H1 (cell line): ENCODE measurements around the gene MRPS6. TPM values are rescaled to one million over a fixed set of nuclear protein-coding genes. Genes with fewer than 3 reads are reported as not detected.

Experiments used
- CTCF ChIA-PET: fragments of 300-600 bp; sonication (Branson Sonifier 250); formaldehyde crosslinking; loops from one replicate; lab custom pipeline; 2021; ENCODE audit not compliant: partially characterized antibody; lab: Charles Lee
- POLR2A ChIA-PET: fragments of 300-600 bp; sonication (Branson Sonifier 250); formaldehyde crosslinking; loops from one replicate; lab custom pipeline; 2021; ENCODE audit warnings: inconsistent platforms; ENCODE audit not compliant: partially characterized antibody; lab: Charles Lee
- DNase-seq, 2 experiments: peaks; one replicate each; pipeline versions ENCODE4 v3.0.0 to v3.0.0-alpha.2; 2010 to 2022; ENCODE audit warnings: low spot score in 2 of 2, low read depth in 1 of 2, mixed read lengths in 1 of 2
- FAIRE-seq: peaks from 2 replicates; lab custom pipeline; 2011; peaks lifted over from hg19 to GRCh38; lab: Jason Lieb, UNC
- H2AFZ ChIP-seq: 2 replicates; pipeline ENCODE4 v1.8.1; 2012; ENCODE audit warnings: low read length, inconsistent platforms
- H2AK5ac ChIP-seq: 2 replicates; pipeline ENCODE4 v1.6.1; 2013; ENCODE audit warnings: low read depth, low read length
- H2BK120ac ChIP-seq: replicated peaks from 2 replicates; pipeline ENCODE3; 2013; ENCODE audit warnings: low read depth, low read length, inconsistent platforms
- H2BK12ac ChIP-seq: 2 replicates; pipeline ENCODE4 v1.6.1; 2013; ENCODE audit warnings: low read depth, low read length
- H2BK15ac ChIP-seq: 2 replicates; pipeline ENCODE4 v1.6.1; 2013; ENCODE audit warnings: low read length
- H2BK20ac ChIP-seq: 2 replicates; pipeline ENCODE4 v1.6.1; 2013; ENCODE audit warnings: low read length
- H2BK5ac ChIP-seq: 2 replicates; pipeline ENCODE4 v1.6.1; 2013; ENCODE audit warnings: low read depth, low read length
- H3K14ac ChIP-seq: 2 replicates; pipeline ENCODE4 v1.6.1; 2013; ENCODE audit warnings: inconsistent platforms; ENCODE audit not compliant: insufficient read length
- H3K18ac ChIP-seq: 2 replicates; pipeline ENCODE4 v1.6.1; 2013; ENCODE audit warnings: low read length; ENCODE audit errors: extremely low read depth
- H3K23ac ChIP-seq: 2 replicates; pipeline ENCODE4 v1.6.1; 2013; ENCODE audit warnings: inconsistent platforms; ENCODE audit not compliant: insufficient read length
- H3K23me2 ChIP-seq: 2 replicates; pipeline ENCODE4 v1.6.1; 2013; ENCODE audit warnings: low read depth, low read length
- H3K27ac ChIP-seq: 2 replicates; pipeline ENCODE4 v1.6.1; 2011; ENCODE audit warnings: low read depth, low read length, inconsistent platforms
- H3K27me3 ChIP-seq, 4 experiments: replicated peaks in 1 of 4; 1 replicate in 1 of 4; 2 replicates in 3 of 4; pipeline versions ENCODE4 v1.6.1 to v1.8.1; 2011 to 2013; ENCODE audit warnings: low read length in 3 of 4, mild to moderate bottlenecking in 3 of 4, inconsistent platforms in 2 of 4, mixed read lengths in 2 of 4, moderate library complexity in 1 of 4; ENCODE audit not compliant: control insufficient read depth in 3 of 4, insufficient read depth in 3 of 4; ENCODE audit errors: extremely low read depth in 1 of 4
- H3K36me3 ChIP-seq, 4 experiments: 2 replicates each; pipeline versions ENCODE4 v1.6.1 to v1.8.1; 2011 to 2013; ENCODE audit warnings: mild to moderate bottlenecking in 4 of 4, low read length in 3 of 4, moderate library complexity in 2 of 4, control low read depth in 1 of 4, inconsistent platforms in 1 of 4; ENCODE audit not compliant: insufficient read depth in 4 of 4, control insufficient read depth in 2 of 4
- H3K4ac ChIP-seq: replicated peaks from 2 replicates; pipeline ENCODE3; 2013; ENCODE audit warnings: low read length, low read depth, mixed read lengths, inconsistent platforms; ENCODE audit not compliant: insufficient read length
- H3K4me1 ChIP-seq, 4 experiments: replicated peaks in 1 of 4; 1 replicate in 1 of 4; 2 replicates in 3 of 4; pipeline versions ENCODE4 v1.6.1 to v1.8.1; 2011 to 2013; ENCODE audit warnings: low read length in 3 of 4, inconsistent platforms in 2 of 4, mixed read lengths in 1 of 4; ENCODE audit not compliant: insufficient read depth in 4 of 4, control insufficient read depth in 3 of 4
- H3K4me2 ChIP-seq, 2 experiments: 2 replicates each; pipeline versions ENCODE4 v1.6.1 to v1.8.1; 2011 to 2013; ENCODE audit warnings: low read depth in 2 of 2, low read length in 2 of 2, control low read depth in 1 of 2, inconsistent platforms in 1 of 2, mild to moderate bottlenecking in 1 of 2; ENCODE audit not compliant: insufficient read depth in 1 of 2
- H3K4me3 ChIP-seq, 4 experiments: fragments of 200-600, 300-600 bp in 1 of 4; sonication (generic), shearing (Covaris generic), sonication (Bioruptor Twin) in 1 of 4; 2 replicates each; pipeline versions ENCODE4 v1.5.1 to v1.8.1; 2011 to 2016; ENCODE audit warnings: low read length in 4 of 4, low read depth in 3 of 4, control low read depth in 2 of 4, inconsistent platforms in 2 of 4, mild to moderate bottlenecking in 2 of 4, mixed read lengths in 1 of 4, moderate library complexity in 1 of 4; ENCODE audit not compliant: insufficient read depth in 2 of 4; ENCODE audit errors: extremely low read depth in 1 of 4
- H3K56ac ChIP-seq: replicated peaks from 2 replicates; pipeline ENCODE3; 2013; ENCODE audit warnings: low read depth, mild to moderate bottlenecking, mixed read lengths, low read length, inconsistent platforms; ENCODE audit not compliant: insufficient read length
- H3K79me1 ChIP-seq: 2 replicates; pipeline ENCODE4 v1.6.1; 2013; ENCODE audit warnings: low read depth, low read length, control low read depth
- H3K79me2 ChIP-seq, 2 experiments: 2 replicates each; pipeline versions ENCODE4 v1.6.1 to v1.8.1; 2012 to 2013; ENCODE audit warnings: low read length in 2 of 2, mild to moderate bottlenecking in 2 of 2, inconsistent platforms in 1 of 2; ENCODE audit not compliant: insufficient read depth in 2 of 2, control insufficient read depth in 1 of 2
- H3K9ac ChIP-seq, 4 experiments: replicated peaks in 1 of 4; 1 replicate in 1 of 4; 2 replicates in 3 of 4; pipeline versions ENCODE4 v1.6.1 to v1.8.1; 2011 to 2013; ENCODE audit warnings: low read depth in 3 of 4, low read length in 3 of 4, control low read depth in 2 of 4, mild to moderate bottlenecking in 2 of 4, moderate library complexity in 2 of 4, inconsistent platforms in 1 of 4; ENCODE audit errors: extremely low read depth in 1 of 4
- H3K9me3 ChIP-seq, 2 experiments: 2 replicates each; pipeline versions ENCODE4 v1.6.1 to v1.8.1; 2012 to 2013; ENCODE audit warnings: mild to moderate bottlenecking in 2 of 2, moderate library complexity in 2 of 2, control low read depth in 1 of 2, inconsistent platforms in 1 of 2, low read depth in 1 of 2, low read length in 1 of 2, mixed read lengths in 1 of 2; ENCODE audit not compliant: insufficient read depth in 2 of 2
- H4K20me1 ChIP-seq, 2 experiments: replicated peaks in 1 of 2; 2 replicates each; pipeline versions ENCODE3 to v1.8.1; 2011 to 2013; ENCODE audit warnings: inconsistent platforms in 2 of 2, low read length in 2 of 2, mild to moderate bottlenecking in 1 of 2; ENCODE audit not compliant: insufficient read depth in 2 of 2, control insufficient read depth in 1 of 2
- H4K5ac ChIP-seq: 2 replicates; pipeline ENCODE4 v1.6.1; 2013; ENCODE audit warnings: low read length, low read depth, mixed read lengths, inconsistent platforms; ENCODE audit not compliant: insufficient read length
- H4K8ac ChIP-seq: 2 replicates; pipeline ENCODE4 v1.8.0; 2013; ENCODE audit warnings: mild to moderate bottlenecking, moderate library complexity, low read length, inconsistent platforms; ENCODE audit not compliant: insufficient read depth; ENCODE audit errors: extremely low read depth
- H4K91ac ChIP-seq: replicated peaks from 2 replicates; pipeline ENCODE3; 2013; ENCODE audit warnings: low read length, mixed read lengths, inconsistent platforms; ENCODE audit not compliant: insufficient read length
- BACH1 ChIP-seq: IDR thresholded peaks from 2 replicates; pipeline ENCODE4 v1.6.1; 2012; ENCODE audit warnings: low read length, improper control_type of control experiment
- CEBPB ChIP-seq: IDR thresholded peaks from 2 replicates; pipeline ENCODE4 v1.6.1; 2012; ENCODE audit warnings: low read depth, low read length
- CREB1 ChIP-seq: IDR thresholded peaks from 2 replicates; pipeline ENCODE4 v1.6.1; 2012; ENCODE audit warnings: inconsistent platforms
- EGR1 ChIP-seq: IDR thresholded peaks from 2 replicates; pipeline ENCODE4 v1.6.1; 2011; ENCODE audit warnings: low read depth, low read length, borderline replicate concordance
- FOSL1 ChIP-seq: IDR thresholded peaks from 2 replicates; pipeline ENCODE4 v1.6.1; 2011; ENCODE audit warnings: mild to moderate bottlenecking, low read depth, low read length, moderate library complexity; ENCODE audit not compliant: insufficient read depth
- KDM1A ChIP-seq: fragments of 200-600, 300-600 bp; sonication (generic); IDR thresholded peaks from 2 replicates; pipeline ENCODE4 v1.7.1; 2016; ENCODE audit warnings: mild to moderate bottlenecking, low read length, borderline replicate concordance
- KDM4A ChIP-seq: IDR thresholded peaks from one replicate; pipeline ENCODE4 v1.7.1; 2012; ENCODE audit warnings: low read depth, mild to moderate bottlenecking, moderate library complexity, low read length, inconsistent platforms; ENCODE audit not compliant: severe bottlenecking
- PHF8 ChIP-seq: fragments of 200-600 bp; sonication (generic); conservative IDR thresholded peaks from 2 replicates; pipeline ENCODE4 v1.7.1; 2012; ENCODE audit warnings: low read depth, mild to moderate bottlenecking, inconsistent platforms, low read length, moderate library complexity
- SIRT6 ChIP-seq: IDR thresholded peaks from one replicate; pipeline ENCODE4 v1.7.1; 2012; ENCODE audit warnings: low read length, inconsistent platforms
- TBP ChIP-seq: IDR thresholded peaks from 2 replicates; pipeline ENCODE4 v1.6.1; 2011; ENCODE audit warnings: low read depth, low read length, improper control_type of control experiment
- WGBS, 2 experiments: shearing (Covaris generic) in 1 of 2; methylation state at CpG; one replicate each; pipeline versions ENCODE4 v1.1.6 to v1.1.7; 2013 to 2015; ENCODE audit warnings: low lambda C conversion rate in 2 of 2, mixed read lengths in 2 of 2, inconsistent platforms in 1 of 2, low coverage in 1 of 2, missing lambda C conversion rate in 1 of 2; ENCODE audit not compliant: insufficient replicate concordance in 2 of 2, insufficient coverage in 1 of 2, insufficient read length in 1 of 2; ENCODE audit errors: extremely low coverage in 1 of 2, missing lambda C conversion rate in 1 of 2; 5-methylcytosine and 5-hydroxymethylcytosine counted together
- polyA plus RNA-seq, 7 experiments: library from polyadenylated mRNA; depleted of rRNA in 3 of 7; stranded (reverse) in 5 of 7; unstranded in 2 of 7; fragments of >200 nt in 5 of 7; fragments of 200-250 nt in 2 of 7; gene quantifications; 1 replicate in 5 of 7; 2 replicates in 1 of 7; 4 replicates in 1 of 7; pipeline versions ENCODE4 v1.2.1 to v1.2.3, GENCODE V29; 2011 to 2013; ENCODE audit warnings: missing spikeins in 2 of 7, mixed read lengths in 2 of 7
- total RNA-seq: library from RNA; stranded (reverse); fragmentation: NEBNext Ultra II Directional; extraction: Animal tissue kit (Norgen Biotek cat#: 25700); gene quantifications from 2 replicates; pipeline ENCODE4 v1.2.1, GENCODE V29; 2021

The MRPS6 gene
- total and polyA plus RNA-seq, 2 of the 8 experiments (the other 6 are each of a cell fraction or from before 2014, with no cell fraction given): 62.7 to 156 TPM

DNA sequence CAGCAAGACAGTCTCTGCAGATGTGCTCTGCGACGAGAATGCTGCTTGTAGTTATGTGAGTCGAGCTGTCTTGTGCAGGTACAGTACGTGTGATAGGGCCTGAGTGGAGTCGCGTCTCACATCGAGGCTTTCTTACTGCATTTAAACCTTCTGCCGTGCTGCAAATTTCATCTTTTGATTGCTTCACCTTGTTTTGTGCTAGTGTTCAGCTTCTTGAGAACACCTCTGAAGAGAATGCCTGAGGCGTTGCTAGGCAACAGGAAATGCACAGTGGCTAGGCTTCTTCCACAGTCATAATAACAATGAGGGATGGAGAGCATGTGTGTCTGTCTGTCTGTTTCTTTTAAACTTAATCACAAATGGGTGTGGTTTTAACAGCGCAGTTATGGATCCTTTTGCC, 52.9 kb downstream of the MRPS6 start:
- ChIA-PET POLR2A (interaction anchor here (0.6 kb wide), 1 partner anchor 71 kb away, joined by 3 read pairs; no protein-coding TSS in a partner anchor), CTCF (interaction anchor here (0.9 kb wide), 1 partner anchor 77 kb away, joined by 6 read pairs; no protein-coding TSS in a partner anchor)
- Histone ChIP-seq H4K5ac (no peak overlapping the region), H2BK5ac (no peak overlapping the region), H2BK120ac (no peak overlapping the region), H3K4me1 (peaks cover 12 to 29% (median 29%) of the 10 kb centered on the region in 4 experiments), H3K27me3 (no peaks in the 10 kb centered on the region), H3K23ac (no peak overlapping the region), H3K4me2 (no peak overlapping the region), H3K79me2 (peaks cover 3 to 67% of the 10 kb centered on the region in 2 experiments), H3K36me3 (peaks cover 0 to 21% (median 4%) of the 10 kb centered on the region in 4 experiments; a peak in 4 of 8 replicates), H4K20me1 (peaks cover 0 to 8% of the 10 kb centered on the region in 2 experiments), H4K8ac (no peak overlapping the region), H3K4me3 (no peak overlapping the region), H3K56ac (no peak overlapping the region), H2BK20ac (no peak overlapping the region), H2AFZ (no peak overlapping the region), H3K23me2 (no peaks in the 10 kb centered on the region; the same call in 1 of the 2 replicates), H3K79me1 (peaks cover 14% of the 10 kb centered on the region), H3K4ac (no peak overlapping the region), H3K14ac (no peak overlapping the region), H3K9me3 (no peaks in the 10 kb centered on the region), H2BK12ac (no peak overlapping the region), H3K9ac (no peak overlapping the region), H3K27ac (no peak overlapping the region), H2BK15ac (no peak overlapping the region), H2AK5ac (no peak overlapping the region), H4K91ac (no peak overlapping the region), H3K18ac (no peak overlapping the region)
- FAIRE-seq (no peak), DNase-seq (no peak)
- 89% methylated on average over 10 of the region's 10 CpGs; no CpG with 5 or more reads in 1 of the 2 experiments for WGBS, 2 experiments
- TF ChIP-seq CREB1 (no peak), TBP (no peak), FOSL1 (no peak), KDM4A (no peak), EGR1 (no peak), CEBPB (no peak), SIRT6 (no peak), BACH1 (no peak), PHF8 (no peak), KDM1A (no peak)
